ENCODE measurements around the gene USH2A.

DNA sequence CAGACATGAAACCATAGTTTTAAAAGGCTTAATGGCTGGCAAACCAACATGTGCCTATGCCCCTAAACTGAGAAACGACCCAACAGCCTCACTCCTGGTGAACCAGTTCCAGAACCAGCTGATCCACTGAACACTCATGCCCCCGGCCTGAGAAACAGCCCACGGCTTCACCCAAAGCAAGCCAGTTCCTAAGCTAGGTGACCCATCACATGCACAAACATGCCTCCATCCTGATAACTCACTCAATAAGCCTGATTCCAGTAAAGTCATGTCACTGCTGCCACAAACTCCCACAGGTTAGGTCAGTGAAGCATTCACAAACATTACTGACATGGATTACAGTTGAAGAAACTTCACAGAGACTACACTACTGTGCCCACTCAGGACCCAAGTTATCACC lies 161.6 kb downstream of the USH2A start:
- TF ChIP-seq, protein P1, sequence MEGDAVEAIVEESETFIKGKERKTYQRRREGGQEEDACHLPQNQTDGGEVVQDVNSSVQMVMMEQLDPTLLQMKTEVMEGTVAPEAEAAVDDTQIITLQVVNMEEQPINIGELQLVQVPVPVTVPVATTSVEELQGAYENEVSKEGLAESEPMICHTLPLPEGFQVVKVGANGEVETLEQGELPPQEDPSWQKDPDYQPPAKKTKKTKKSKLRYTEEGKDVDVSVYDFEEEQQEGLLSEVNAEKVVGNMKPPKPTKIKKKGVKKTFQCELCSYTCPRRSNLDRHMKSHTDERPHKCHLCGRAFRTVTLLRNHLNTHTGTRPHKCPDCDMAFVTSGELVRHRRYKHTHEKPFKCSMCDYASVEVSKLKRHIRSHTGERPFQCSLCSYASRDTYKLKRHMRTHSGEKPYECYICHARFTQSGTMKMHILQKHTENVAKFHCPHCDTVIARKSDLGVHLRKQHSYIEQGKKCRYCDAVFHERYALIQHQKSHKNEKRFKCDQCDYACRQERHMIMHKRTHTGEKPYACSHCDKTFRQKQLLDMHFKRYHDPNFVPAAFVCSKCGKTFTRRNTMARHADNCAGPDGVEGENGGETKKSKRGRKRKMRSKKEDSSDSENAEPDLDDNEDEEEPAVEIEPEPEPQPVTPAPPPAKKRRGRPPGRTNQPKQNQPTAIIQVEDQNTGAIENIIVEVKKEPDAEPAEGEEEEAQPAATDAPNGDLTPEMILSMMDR (IDR thresholded peaks at IDR 0.05): no peak
- TF ChIP-seq EP300 (IDR thresholded peaks at IDR 0.05) (no peak), POLR2A (IDR thresholded peaks at IDR 0.05) (no peak), POLR2AphosphoS5 (IDR thresholded peaks at IDR 0.05) (no peak)

Measured in gastroesophageal sphincter (tissue), 3 donors.